Body of pancreas (tissue), 4 donors: ENCODE results near the gene CAPN10. TPM values are rescaled to one million over a fixed set of nuclear protein-coding genes. Genes with fewer than 3 reads are reported as not detected.

Source experiments
- ATAC-seq: fragments of 150-250 bp; one replicate; pipeline ENCODE4 v1.9.1; 2016
- DNase-seq, 4 donors: peaks; one replicate each; pipeline ENCODE4 v3.0.0-alpha.2; 2019
- H3K27ac ChIP-seq, 4 donors: fragments of 200-600 bp; sonication (generic); 1 replicate in 3 of 4; 2 replicates in 1 of 4; pipeline versions ENCODE4 v1.5.1 to v1.6.1; 2016 to 2019; ENCODE audit warnings: mild to moderate bottlenecking in 1 of 4, mixed read lengths in 1 of 4, moderate library complexity in 1 of 4
- H3K27me3 ChIP-seq, 2 donors: fragments of 200-600 bp; sonication (generic); one replicate each; pipeline ENCODE4 v1.6.0; 2016; ENCODE audit warnings: mild to moderate bottlenecking in 1 of 2
- H3K36me3 ChIP-seq, 2 donors: fragments of 200-600 bp; sonication (generic); replicated peaks in 1 of 2; 2 replicates each; pipeline ENCODE4 v1.5.1; 2016; ENCODE audit warnings: low read depth in 2 of 2; ENCODE audit not compliant: insufficient read depth in 1 of 2
- H3K4me1 ChIP-seq: fragments of 200-600 bp; sonication (generic); one replicate; pipeline ENCODE4 v1.6.0; 2016
- H3K4me3 ChIP-seq, 2 donors: fragments of 200-600 bp; sonication (generic); 1 replicate in 1 of 2; 2 replicates in 1 of 2; pipeline ENCODE4 v1.5.1; 2016 to 2019
- H3K9me3 ChIP-seq, 3 donors: fragments of 200-600 bp; sonication (generic); 1 replicate in 2 of 3; 2 replicates in 1 of 3; pipeline ENCODE4 v1.5.1; 2016
- POLR2A ChIP-seq, 3 donors: fragments of 450-650 bp; IDR thresholded peaks; one replicate each; pipeline ENCODE4 v1.6.1; 2016; ENCODE audit warnings: antibody characterized with exemption in 3 of 3, mild to moderate bottlenecking in 2 of 3
- WGBS, 2 donors: methylation state at CpG; one replicate each; pipeline ENCODE4 v1.1.5; 2017; 5-methylcytosine and 5-hydroxymethylcytosine counted together
- intact Hi-C: fragments of 100-400 bp; cut with DNase I; formaldehyde crosslinking; loops from one replicate; pipeline ENCODE4 v1.15.1; 2023
- total RNA-seq, 2 donors: library from RNA; depleted of rRNA; stranded (reverse); fragments of >200 nt; gene quantifications; one replicate each; pipeline ENCODE4 v1.1.0, GENCODE V29; 2016
- TF ChIP-seq, protein P1 (sequence below), 7 experiments: fragments of 450-650 bp in 4 of 7; fragments of 200-600 bp in 3 of 7; sonication (generic) in 3 of 7; IDR thresholded peaks; one replicate each; pipeline ENCODE4 v1.5.1; 2016 to 2019; ENCODE audit warnings: antibody characterized with exemption in 7 of 7

CAPN10 gene
- total RNA-seq, 2 donors from 2014 or later: 16.3 to 34.3 TPM

DNA sequence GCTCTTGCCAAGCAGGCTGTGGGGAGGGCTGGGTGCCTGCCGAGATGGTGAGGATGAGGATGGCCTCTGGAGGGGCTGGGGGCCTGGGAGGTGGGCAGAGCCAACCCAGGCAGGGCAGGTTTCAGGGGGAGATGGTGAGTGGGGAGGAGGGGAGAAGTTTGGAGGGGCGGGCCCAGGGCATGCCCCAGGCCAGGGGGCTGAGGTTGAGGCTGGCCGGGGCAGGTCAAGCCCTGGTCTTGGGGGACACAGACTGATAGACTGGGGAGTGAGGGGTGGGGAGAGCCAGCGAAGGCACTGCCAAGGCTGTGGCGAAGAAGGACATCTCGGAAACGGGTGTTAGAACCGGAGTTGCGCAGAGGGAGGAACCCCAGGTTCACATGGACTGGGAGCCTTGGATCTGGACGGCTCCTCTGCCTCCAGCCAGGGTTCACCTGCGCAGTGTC is 12.6 kb downstream of the CAPN10 start:
- DNase-seq (no peak), ATAC-seq (no peak)
- intact Hi-C loops: no loop called here
- H3K9me3 ChIP-seq: no peaks in the 10 kb centered on the region
- H3K4me1 ChIP-seq: peaks cover 3% of the 10 kb centered on the region
- H3K36me3 ChIP-seq: peaks cover 0 to 6% of the 10 kb centered on the region in 2 donors
- no peak overlapping the region for H3K27ac ChIP-seq
- TF ChIP-seq, protein P1, sequence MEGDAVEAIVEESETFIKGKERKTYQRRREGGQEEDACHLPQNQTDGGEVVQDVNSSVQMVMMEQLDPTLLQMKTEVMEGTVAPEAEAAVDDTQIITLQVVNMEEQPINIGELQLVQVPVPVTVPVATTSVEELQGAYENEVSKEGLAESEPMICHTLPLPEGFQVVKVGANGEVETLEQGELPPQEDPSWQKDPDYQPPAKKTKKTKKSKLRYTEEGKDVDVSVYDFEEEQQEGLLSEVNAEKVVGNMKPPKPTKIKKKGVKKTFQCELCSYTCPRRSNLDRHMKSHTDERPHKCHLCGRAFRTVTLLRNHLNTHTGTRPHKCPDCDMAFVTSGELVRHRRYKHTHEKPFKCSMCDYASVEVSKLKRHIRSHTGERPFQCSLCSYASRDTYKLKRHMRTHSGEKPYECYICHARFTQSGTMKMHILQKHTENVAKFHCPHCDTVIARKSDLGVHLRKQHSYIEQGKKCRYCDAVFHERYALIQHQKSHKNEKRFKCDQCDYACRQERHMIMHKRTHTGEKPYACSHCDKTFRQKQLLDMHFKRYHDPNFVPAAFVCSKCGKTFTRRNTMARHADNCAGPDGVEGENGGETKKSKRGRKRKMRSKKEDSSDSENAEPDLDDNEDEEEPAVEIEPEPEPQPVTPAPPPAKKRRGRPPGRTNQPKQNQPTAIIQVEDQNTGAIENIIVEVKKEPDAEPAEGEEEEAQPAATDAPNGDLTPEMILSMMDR (IDR thresholded peaks at IDR 0.05): no peak
- TF ChIP-seq POLR2A (IDR thresholded peaks at IDR 0.05): no peak
- H3K4me3 ChIP-seq: no peak overlapping the region
- WGBS, 2 donors: 92 to 93% methylated on average over 11 of the region's 11 CpGs
- no peaks in the 10 kb centered on the region for H3K27me3 ChIP-seq

DNA sequence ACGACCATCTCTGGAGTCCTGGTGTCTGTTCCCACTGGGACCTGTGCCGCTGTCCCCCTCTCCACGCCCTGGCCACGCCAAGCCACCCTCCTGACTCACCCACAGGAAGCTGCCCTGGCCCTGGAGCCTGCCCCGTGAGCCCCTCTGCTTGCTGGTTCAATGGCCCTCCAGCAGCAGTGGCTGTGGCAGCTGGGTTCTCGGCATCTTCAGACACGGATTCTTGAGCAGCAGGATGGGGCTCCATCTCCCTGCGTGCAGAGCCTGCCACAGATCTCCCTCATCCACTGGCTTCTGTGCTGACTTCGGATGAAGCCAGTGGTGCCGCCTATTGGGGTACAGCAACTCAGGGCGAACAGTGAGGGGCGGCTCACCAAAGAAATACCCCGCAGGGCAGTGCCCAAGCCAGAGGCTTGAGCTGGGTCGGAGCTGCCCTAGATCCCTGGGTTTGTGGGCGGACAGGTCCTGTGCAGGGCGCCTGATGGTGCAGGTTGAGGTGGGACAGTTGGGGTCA is 14.0 kb downstream of the CAPN10 start:
- Histone ChIP-seq H3K4me3 (no peak overlapping the region), H3K4me1 (peaks cover 9% of the 10 kb centered on the region), H3K27me3 (no peaks in the 10 kb centered on the region), H3K36me3 (peaks cover 0 to 6% of the 10 kb centered on the region in 2 donors), H3K9me3 (no peaks in the 10 kb centered on the region), H3K27ac (no peak overlapping the region)
- TF ChIP-seq POLR2A (IDR thresholded peaks at IDR 0.05): no peak
- TF ChIP-seq, protein P1 (IDR thresholded peaks at IDR 0.05): no peak
- WGBS, 2 donors: 92 to 93% methylated on average over 12 to 16 of the region's 16 CpGs
- peak in 2 of 4 donors; percentile 4 to 10 for DNase-seq
- intact Hi-C loops: no loop called here
- ATAC-seq: no peak

DNA sequence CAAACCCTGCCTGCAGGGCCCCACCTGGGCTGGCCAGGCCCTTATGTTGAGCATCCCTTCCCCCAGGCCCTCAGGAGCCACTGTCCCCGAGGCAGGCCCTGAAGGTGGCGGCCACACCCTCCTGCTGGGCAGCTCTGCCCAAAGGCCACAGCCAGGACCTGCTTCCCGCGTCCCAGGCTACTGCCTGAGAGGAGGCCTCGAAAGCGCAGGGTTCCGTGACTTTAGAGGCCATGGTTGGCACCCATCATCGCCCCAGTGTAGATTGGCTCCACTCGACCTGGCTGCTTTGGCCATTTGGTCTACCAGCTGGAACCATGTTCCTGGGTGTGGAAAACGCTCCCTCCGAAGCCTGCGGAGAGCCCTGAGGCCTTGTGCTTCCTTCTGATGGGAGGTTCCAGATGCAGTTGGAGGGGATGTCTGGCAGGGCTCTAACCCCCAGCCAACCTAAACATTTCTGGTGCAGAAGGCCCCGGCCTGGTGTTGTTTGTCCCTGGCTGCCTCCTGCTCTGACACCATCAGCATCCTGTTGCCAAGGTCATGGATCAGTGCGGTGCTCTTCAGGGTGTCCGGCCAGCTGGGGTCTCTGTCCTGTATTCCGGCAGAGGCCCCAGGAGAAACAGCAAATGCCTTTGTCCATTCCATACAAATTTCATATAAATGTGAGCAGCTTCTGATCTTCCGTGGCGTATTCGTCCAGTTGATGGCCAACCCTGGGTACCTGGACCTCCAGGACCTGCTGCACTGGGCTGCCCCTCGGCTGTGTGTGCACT is 14.7 kb downstream of the CAPN10 start:
- Histone ChIP-seq H3K9me3 (no peaks in the 10 kb centered on the region), H3K27me3 (no peaks in the 10 kb centered on the region), H3K4me1 (peaks cover 9% of the 10 kb centered on the region), H3K36me3 (peaks cover 0 to 6% of the 10 kb centered on the region in 2 donors), H3K4me3 (no peak overlapping the region), H3K27ac (no peak overlapping the region)
- no peak for TF ChIP-seq POLR2A (IDR thresholded peaks at IDR 0.05)
- TF ChIP-seq, protein P1 (IDR thresholded peaks at IDR 0.05): no peak
- ATAC-seq (no peak), DNase-seq (no peak)
- whole genome bisulfite sequencing, 2 donors: 62 to 88% methylated on average over 5 to 19 of the region's 20 CpGs
- intact Hi-C loops: no loop called here

DNA sequence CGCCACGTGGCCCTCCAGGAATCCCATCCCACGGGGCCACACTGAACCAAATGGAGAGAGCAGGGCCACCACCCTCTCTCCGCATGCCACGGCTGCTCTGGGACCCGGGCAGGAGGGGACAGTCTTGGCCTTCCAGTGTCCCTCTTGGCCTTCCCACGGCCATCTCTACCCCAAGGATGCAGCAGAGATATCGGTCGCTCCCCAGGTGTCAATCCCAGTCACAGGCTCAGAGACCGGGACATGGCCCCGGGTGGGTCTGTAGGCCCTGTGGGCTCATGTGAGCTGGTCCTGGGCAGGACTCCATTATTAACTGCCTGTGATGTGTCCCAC is 15.3 kb downstream of the CAPN10 start:
- Histone ChIP-seq H3K27ac (no peak overlapping the region), H3K4me3 (no peak overlapping the region), H3K9me3 (no peaks in the 10 kb centered on the region), H3K27me3 (no peaks in the 10 kb centered on the region), H3K36me3 (peaks cover 0 to 6% of the 10 kb centered on the region in 2 donors), H3K4me1 (peaks cover 9% of the 10 kb centered on the region)
- WGBS, 2 donors: 95% methylated on average over 11 of the region's 11 CpGs; no CpG with 5 or more reads in 1 of the 2 donors
- intact Hi-C loops: no loop called here
- no peak for TF ChIP-seq POLR2A (IDR thresholded peaks at IDR 0.05)
- TF ChIP-seq, protein P1 (IDR thresholded peaks at IDR 0.05): no peak
- ATAC-seq: no peak
- no peak for DNase-seq
